ENCODE results near the gene BRI3BP. TPM values are rescaled to one million over a fixed set of nuclear protein-coding genes. Genes with fewer than 3 reads are reported as not detected.
"Not testable (repeated sequence)": the region's sequence is repeated elsewhere in the genome, so short reads cannot be mapped to it uniquely, and the experiment has no call there.

The BRI3BP gene
- total and polyA plus RNA-seq, 2 donors, result 2.6 to 8.5 TPM

- H3K27me3 ChIP-seq (ENCODE audit: control insufficient read depth in 2 of 2, insufficient read depth in 1 of 2, low read length in 1 of 2), result no peaks in the 10 kb centered on the region
- peaks cover 0 to 10% of the 10 kb centered on the region in 2 donors for H3K9me3 ChIP-seq (ENCODE audit: control insufficient read depth in 2 of 2, insufficient read depth in 1 of 2, low read length in 1 of 2)
These were observed 57.4 kb downstream of the BRI3BP start for GRCh38 chr12:125050868-125051267.

GRCh38 chr12:125053821-125054220 is 60.4 kb downstream of the BRI3BP start:
- H3K4me1 ChIP-seq (ENCODE audit: control insufficient read depth in 2 of 2, insufficient read depth in 2 of 2, low read length in 2 of 2), result peaks cover 4 to 8% of the 10 kb centered on the region in 2 donors

More at GRCh38 chr12:125050868-125051267, 57.4 kb downstream of the BRI3BP start:
- H3K36me3 ChIP-seq (ENCODE audit: control insufficient read depth in 2 of 2, insufficient read depth in 2 of 2, low read length in 1 of 2), result no peaks in the 10 kb centered on the region
- no peak overlapping the region for H3K27ac ChIP-seq (ENCODE audit: low read depth in 1 of 2, low read length in 1 of 2)
- no peak overlapping the region for H3K4me3 ChIP-seq (ENCODE audit: low read length in 2 of 2)
- DNase-seq (ENCODE audit: low read depth in 6 of 9, low spot score in 9 of 9), result no peak
- peaks cover 4 to 8% of the 10 kb centered on the region in 2 donors for H3K4me1 ChIP-seq (ENCODE audit: control insufficient read depth in 2 of 2, insufficient read depth in 2 of 2, low read length in 2 of 2)
- 93% methylated on average over 3 of the region's 3 CpGs for WGBS

GRCh38 chr12:125055591-125055990 is 62.1 kb downstream of the BRI3BP start:
- Histone ChIP-seq H3K9me3 (ENCODE audit: control insufficient read depth in 2 of 2, insufficient read depth in 1 of 2, low read length in 1 of 2) (peaks cover 0 to 6% of the 10 kb centered on the region in 2 donors), H3K36me3 (ENCODE audit: control insufficient read depth in 2 of 2, insufficient read depth in 2 of 2, low read length in 1 of 2) (no peaks in the 10 kb centered on the region), H3K4me3 (ENCODE audit: low read length in 2 of 2) (no peak overlapping the region), H3K27ac (ENCODE audit: low read depth in 1 of 2, low read length in 1 of 2) (no peak overlapping the region), H3K4me1 (ENCODE audit: control insufficient read depth in 2 of 2, insufficient read depth in 2 of 2, low read length in 2 of 2) (no peaks in the 10 kb centered on the region), H3K27me3 (ENCODE audit: control insufficient read depth in 2 of 2, insufficient read depth in 1 of 2, low read length in 1 of 2) (no peaks in the 10 kb centered on the region)
- WGBS, result 99% methylated on average over 9 of the region's 9 CpGs
- DNase-seq (ENCODE audit: low read depth in 6 of 9, low spot score in 9 of 9), result no peak

More at GRCh38 chr12:125053821-125054220, 60.4 kb downstream of the BRI3BP start:
- Histone ChIP-seq H3K4me3 (ENCODE audit: low read length in 2 of 2) (no peak overlapping the region), H3K9me3 (ENCODE audit: control insufficient read depth in 2 of 2, insufficient read depth in 1 of 2, low read length in 1 of 2) (peaks cover 0 to 10% of the 10 kb centered on the region in 2 donors), H3K27ac (ENCODE audit: low read depth in 1 of 2, low read length in 1 of 2) (no peak overlapping the region), H3K27me3 (ENCODE audit: control insufficient read depth in 2 of 2, insufficient read depth in 1 of 2, low read length in 1 of 2) (no peaks in the 10 kb centered on the region), H3K36me3 (ENCODE audit: control insufficient read depth in 2 of 2, insufficient read depth in 2 of 2, low read length in 1 of 2) (no peaks in the 10 kb centered on the region)
- 83% methylated on average over 8 of the region's 8 CpGs for WGBS
- no peak for DNase-seq (ENCODE audit: low read depth in 6 of 9, low spot score in 9 of 9)

- WGBS, result 95% methylated on average over 14 of the region's 14 CpGs
- Histone ChIP-seq H3K36me3 (ENCODE audit: control insufficient read depth in 2 of 2, insufficient read depth in 2 of 2, low read length in 1 of 2) (no peaks in the 10 kb centered on the region), H3K4me1 (ENCODE audit: control insufficient read depth in 2 of 2, insufficient read depth in 2 of 2, low read length in 2 of 2) (no peaks in the 10 kb centered on the region), H3K9me3 (ENCODE audit: control insufficient read depth in 2 of 2, insufficient read depth in 1 of 2, low read length in 1 of 2) (peaks cover 0 to 6% of the 10 kb centered on the region in 2 donors), H3K27ac (ENCODE audit: low read depth in 1 of 2, low read length in 1 of 2) (no peak overlapping the region), H3K4me3 (ENCODE audit: low read length in 2 of 2) (no peak overlapping the region), H3K27me3 (ENCODE audit: control insufficient read depth in 2 of 2, insufficient read depth in 1 of 2, low read length in 1 of 2) (no peaks in the 10 kb centered on the region)
- DNase-seq (ENCODE audit: low read depth in 6 of 9, low spot score in 9 of 9), result no peak
These were observed 62.9 kb downstream of the BRI3BP start for GRCh38 chr12:125056306-125056705.

- DNase-seq (ENCODE audit: low read depth in 6 of 9, low spot score in 9 of 9), result no peak
- 95% methylated on average over 5 of the region's 5 CpGs for WGBS
These were observed 64.3 kb downstream of the BRI3BP start for GRCh38 chr12:125057708-125058107.

GRCh38 chr12:125061229-125061628 is 67.8 kb downstream of the BRI3BP start:
- WGBS, result 99% methylated on average over 3 of the region's 3 CpGs
- H3K36me3 ChIP-seq (ENCODE audit: control insufficient read depth in 2 of 2, insufficient read depth in 2 of 2, low read length in 1 of 2), result no peaks in the 10 kb centered on the region
- peaks cover 7 to 11% of the 10 kb centered on the region in 2 donors for H3K4me1 ChIP-seq (ENCODE audit: control insufficient read depth in 2 of 2, insufficient read depth in 2 of 2, low read length in 2 of 2)
- no peak overlapping the region for H3K27ac ChIP-seq (ENCODE audit: low read depth in 1 of 2, low read length in 1 of 2)
- H3K9me3 ChIP-seq (ENCODE audit: control insufficient read depth in 2 of 2, insufficient read depth in 1 of 2, low read length in 1 of 2), result peaks cover 0 to 4% of the 10 kb centered on the region in 2 donors
- H3K27me3 ChIP-seq (ENCODE audit: control insufficient read depth in 2 of 2, insufficient read depth in 1 of 2, low read length in 1 of 2), result peaks cover 0 to 3% of the 10 kb centered on the region in 2 donors
- H3K4me3 ChIP-seq (ENCODE audit: low read length in 2 of 2), result no peak overlapping the region
- no peak for DNase-seq (ENCODE audit: low read depth in 6 of 9, low spot score in 9 of 9)

More at GRCh38 chr12:125057708-125058107, 64.3 kb downstream of the BRI3BP start:
- no peaks in the 10 kb centered on the region for H3K36me3 ChIP-seq (ENCODE audit: control insufficient read depth in 2 of 2, insufficient read depth in 2 of 2, low read length in 1 of 2)
- no peaks in the 10 kb centered on the region for H3K4me1 ChIP-seq (ENCODE audit: control insufficient read depth in 2 of 2, insufficient read depth in 2 of 2, low read length in 2 of 2)
- H3K4me3 ChIP-seq (ENCODE audit: low read length in 2 of 2), result no peak overlapping the region
- no peak overlapping the region for H3K27ac ChIP-seq (ENCODE audit: low read depth in 1 of 2, low read length in 1 of 2)
- no peaks in the 10 kb centered on the region for H3K27me3 ChIP-seq (ENCODE audit: control insufficient read depth in 2 of 2, insufficient read depth in 1 of 2, low read length in 1 of 2)
- peaks cover 0 to 11% of the 10 kb centered on the region in 2 donors for H3K9me3 ChIP-seq (ENCODE audit: control insufficient read depth in 2 of 2, insufficient read depth in 1 of 2, low read length in 1 of 2)

GRCh38 chr12:125063522-125063921 is 70.1 kb downstream of the BRI3BP start:
- H3K27me3 ChIP-seq (ENCODE audit: control insufficient read depth in 2 of 2, insufficient read depth in 1 of 2, low read length in 1 of 2); H3K36me3 ChIP-seq (ENCODE audit: control insufficient read depth in 2 of 2, insufficient read depth in 2 of 2, low read length in 1 of 2); DNase-seq (ENCODE audit: low read depth in 6 of 9, low spot score in 9 of 9); H3K4me3 ChIP-seq (ENCODE audit: low read length in 2 of 2); H3K27ac ChIP-seq (ENCODE audit: low read depth in 1 of 2, low read length in 1 of 2); H3K9me3 ChIP-seq (ENCODE audit: control insufficient read depth in 2 of 2, insufficient read depth in 1 of 2, low read length in 1 of 2): not testable (repeated sequence)
- 95% methylated on average over 4 of the region's 4 CpGs for WGBS
- H3K4me1 ChIP-seq (ENCODE audit: control insufficient read depth in 2 of 2, insufficient read depth in 2 of 2, low read length in 2 of 2), result peaks cover 7 to 11% of the 10 kb centered on the region in 2 donors

GRCh38 chr12:125064492-125064891 is 71.0 kb downstream of the BRI3BP start:
- 67% methylated on average over 5 of the region's 5 CpGs for WGBS
- no peaks in the 10 kb centered on the region for H3K36me3 ChIP-seq (ENCODE audit: control insufficient read depth in 2 of 2, insufficient read depth in 2 of 2, low read length in 1 of 2)
- peaks cover 0 to 3% of the 10 kb centered on the region in 2 donors for H3K27me3 ChIP-seq (ENCODE audit: control insufficient read depth in 2 of 2, insufficient read depth in 1 of 2, low read length in 1 of 2)
- peaks cover 0 to 4% of the 10 kb centered on the region in 2 donors for H3K9me3 ChIP-seq (ENCODE audit: control insufficient read depth in 2 of 2, insufficient read depth in 1 of 2, low read length in 1 of 2)
- H3K4me3 ChIP-seq (ENCODE audit: low read length in 2 of 2), result peak overlapping the region in 1 of 2 donors; percentile 97
- peaks cover 7 to 11% of the 10 kb centered on the region in 2 donors for H3K4me1 ChIP-seq (ENCODE audit: control insufficient read depth in 2 of 2, insufficient read depth in 2 of 2, low read length in 2 of 2)
- peak in 1 of 9 donors; percentile 6 for DNase-seq (ENCODE audit: low read depth in 6 of 9, low spot score in 9 of 9)
- H3K27ac ChIP-seq (ENCODE audit: low read depth in 1 of 2, low read length in 1 of 2), result no peak overlapping the region

GRCh38 chr12:125065021-125065918 is 71.8 kb downstream of the BRI3BP start, which contains the start of gene AACS:
AACS (plus strand) TSS chr12:125065435; CDS start chr12:125065585, 150 bp downstream.
- H3K4me3 ChIP-seq (ENCODE audit: low read length in 2 of 2), result peak within 1 kb of the TSS; percentile 52 to 97
- under 1% methylated on average over 80 of the region's 80 CpGs for WGBS
- DNase-seq (ENCODE audit: low read depth in 6 of 9, low spot score in 9 of 9), result peak in 8 of 9 donors; percentile 40 to 87 (median 72)

More at GRCh38 chr12:125065021-125065918, 71.8 kb downstream of the BRI3BP start, which contains the start of gene AACS:
- Histone ChIP-seq H3K36me3 (ENCODE audit: control insufficient read depth in 2 of 2, insufficient read depth in 2 of 2, low read length in 1 of 2) (no peaks in the 10 kb centered on the region), H3K4me1 (ENCODE audit: control insufficient read depth in 2 of 2, insufficient read depth in 2 of 2, low read length in 2 of 2) (peaks cover 7 to 11% of the 10 kb centered on the region in 2 donors), H3K27me3 (ENCODE audit: control insufficient read depth in 2 of 2, insufficient read depth in 1 of 2, low read length in 1 of 2) (peaks cover 0 to 3% of the 10 kb centered on the region in 2 donors), H3K9me3 (ENCODE audit: control insufficient read depth in 2 of 2, insufficient read depth in 1 of 2, low read length in 1 of 2) (peaks cover 0 to 4% of the 10 kb centered on the region in 2 donors), H3K27ac (ENCODE audit: low read depth in 1 of 2, low read length in 1 of 2) (peak within 1 kb of the TSS in 1 of 2 donors; percentile 81)

Measured in thymus (tissue), 11 donors.